HEK293T (cell line): ENCODE measurements around the gene LPAR3.

Experiments used
- CTCF ChIA-PET: fragments of 350-600 bp; formaldehyde crosslinking; extraction: SDS; loops from one replicate; lab custom pipeline; 2021; ENCODE audit warnings: antibody characterized with exemption, inconsistent platforms; lab: Yijun Ruan, JAX
- POLR2A ChIA-PET: fragments of 350-600 bp; formaldehyde crosslinking; extraction: SDS; loops from one replicate; lab custom pipeline; 2020; ENCODE audit warnings: antibody characterized with exemption, inconsistent platforms; lab: Yijun Ruan, JAX
- DNase-seq: peaks from one replicate; pipeline ENCODE4 v3.0.0; 2012; ENCODE audit warnings: mixed read lengths; ENCODE audit errors: extremely low spot score
- ARNT ChIP-seq: fragments of 450-650 bp; IDR thresholded peaks from 2 replicates; pipeline ENCODE4 v1.6.1; 2017; ENCODE audit warnings: mild to moderate bottlenecking
- BHLHE40 ChIP-seq: fragments of 450-650 bp; IDR thresholded peaks from 2 replicates; pipeline ENCODE4 v1.6.1; 2016; ENCODE audit warnings: mild to moderate bottlenecking, moderate library complexity, borderline replicate concordance
- CTBP1 ChIP-seq: fragments of 450-650 bp; IDR thresholded peaks from 2 replicates; pipeline ENCODE4 v1.6.1; 2016; ENCODE audit warnings: borderline replicate concordance
- ELF4 ChIP-seq: fragments of 450-650 bp; IDR thresholded peaks from 2 replicates; pipeline ENCODE4 v1.6.1; 2017; ENCODE audit warnings: antibody characterized with exemption
- FOXA1 ChIP-seq: fragments of 450-650 bp; IDR thresholded peaks from 2 replicates; pipeline ENCODE4 v1.6.1; 2016; ENCODE audit warnings: mild to moderate bottlenecking
- FOXK2 ChIP-seq: fragments of 450-650 bp; IDR thresholded peaks from 2 replicates; pipeline ENCODE4 v1.6.1; 2016; ENCODE audit warnings: mild to moderate bottlenecking
- FOXM1 ChIP-seq: fragments of 450-650 bp; IDR thresholded peaks from 2 replicates; pipeline ENCODE4 v1.6.1; 2017; ENCODE audit warnings: mild to moderate bottlenecking, borderline replicate concordance
- HDGF ChIP-seq: fragments of 450-650 bp; IDR thresholded peaks from 2 replicates; pipeline ENCODE4 v1.6.1; 2017; ENCODE audit warnings: antibody characterized with exemption, borderline replicate concordance
- L3MBTL2 ChIP-seq: fragments of 450-650 bp; conservative IDR thresholded peaks from 2 replicates; pipeline ENCODE4 v1.6.1; 2016; ENCODE audit warnings: mild to moderate bottlenecking
- LEF1 ChIP-seq: fragments of 450-650 bp; IDR thresholded peaks from 2 replicates; pipeline ENCODE4 v1.6.1; 2017; ENCODE audit warnings: mild to moderate bottlenecking, borderline replicate concordance
- NFRKB ChIP-seq: fragments of 450-650 bp; IDR thresholded peaks from 2 replicates; pipeline ENCODE4 v1.6.1; 2016; ENCODE audit warnings: mild to moderate bottlenecking, moderate library complexity
- SP1 ChIP-seq: fragments of 450-650 bp; IDR thresholded peaks from 2 replicates; pipeline ENCODE4 v1.6.1; 2017
- SUZ12 ChIP-seq: fragments of 450-650 bp; IDR thresholded peaks from 2 replicates; pipeline ENCODE4 v1.6.1; 2016; ENCODE audit warnings: mild to moderate bottlenecking
- TARDBP ChIP-seq: fragments of 450-650 bp; IDR thresholded peaks from 2 replicates; pipeline ENCODE4 v1.6.1; 2016
- ZNF384 ChIP-seq: fragments of 450-650 bp; IDR thresholded peaks from 2 replicates; pipeline ENCODE4 v1.6.1; 2016
- TF ChIP-seq, protein P1 (sequence below): fragments of 450-650 bp; IDR thresholded peaks from 2 replicates; pipeline ENCODE4 v1.6.1; 2016

Gene LPAR3

DNA sequence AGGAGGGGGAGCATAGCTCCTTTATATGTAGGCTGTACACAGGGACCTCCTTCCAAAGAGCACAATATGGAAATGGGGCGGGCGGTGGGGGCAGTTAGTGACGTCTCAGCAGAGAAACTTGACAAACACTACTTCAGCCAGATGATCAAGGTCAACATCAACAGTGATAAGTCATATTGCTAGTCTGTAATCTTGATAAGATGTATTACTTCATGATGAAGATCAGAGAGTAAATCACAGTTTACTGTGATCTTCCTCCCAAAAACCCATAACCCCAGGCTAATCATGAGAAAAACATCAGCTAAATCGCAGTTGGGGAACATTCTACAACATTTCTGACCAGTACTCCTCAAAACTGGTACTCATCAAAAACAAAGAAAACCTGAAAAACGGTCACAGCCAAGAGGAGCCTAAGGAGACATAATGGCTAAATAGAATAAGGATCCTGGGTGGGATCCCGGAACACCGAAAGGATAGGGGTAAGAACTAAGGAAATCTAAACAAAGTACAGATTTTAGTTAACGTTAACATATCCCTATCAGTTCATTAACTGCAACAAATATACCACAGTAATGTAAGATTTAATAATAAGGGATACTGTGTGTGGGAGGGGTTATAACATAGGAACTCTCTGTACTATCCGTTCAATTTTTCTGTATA, 20.2 kb downstream of the LPAR3 start:
- CTCF ChIA-PET = no interaction called here
- POLR2A ChIA-PET = no interaction called here
- no peak for DNase-seq
- TF ChIP-seq CTBP1 (no peak), FOXM1 (no peak), BHLHE40 (no peak), SP1 (no peak), SUZ12 (no peak), ZNF384 (no peak)

DNA sequence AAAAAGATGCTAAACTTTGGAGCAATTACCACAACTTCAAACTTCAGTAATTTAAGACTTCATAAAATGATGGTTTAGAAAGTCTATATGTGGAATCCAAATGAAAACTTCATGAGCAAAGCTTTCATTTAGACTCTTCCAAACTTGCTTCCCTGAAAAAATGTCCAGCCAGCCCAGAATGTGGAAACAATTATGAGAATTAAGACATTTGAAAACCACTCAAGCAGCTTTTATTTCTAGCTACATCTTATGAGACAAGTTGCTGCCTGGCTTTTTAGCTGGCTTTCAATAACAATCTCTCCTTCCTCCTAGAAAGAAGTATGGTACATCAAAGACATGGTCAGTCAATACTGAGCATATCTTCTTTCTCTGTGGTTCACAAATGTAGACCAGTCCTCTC, 21.8 kb downstream of the LPAR3 start:
- TF ChIP-seq FOXM1 (no peak), FOXA1 (no peak), BHLHE40 (no peak), ZNF384 (no peak), L3MBTL2 (no peak), ELF4 (no peak)
- TF ChIP-seq, protein P1, sequence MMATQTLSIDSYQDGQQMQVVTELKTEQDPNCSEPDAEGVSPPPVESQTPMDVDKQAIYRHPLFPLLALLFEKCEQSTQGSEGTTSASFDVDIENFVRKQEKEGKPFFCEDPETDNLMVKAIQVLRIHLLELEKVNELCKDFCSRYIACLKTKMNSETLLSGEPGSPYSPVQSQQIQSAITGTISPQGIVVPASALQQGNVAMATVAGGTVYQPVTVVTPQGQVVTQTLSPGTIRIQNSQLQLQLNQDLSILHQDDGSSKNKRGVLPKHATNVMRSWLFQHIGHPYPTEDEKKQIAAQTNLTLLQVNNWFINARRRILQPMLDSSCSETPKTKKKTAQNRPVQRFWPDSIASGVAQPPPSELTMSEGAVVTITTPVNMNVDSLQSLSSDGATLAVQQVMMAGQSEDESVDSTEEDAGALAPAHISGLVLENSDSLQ = no peak
- CTCF ChIA-PET = interaction anchor here (0.6 kb wide), 1 partner anchor 25 kb away, joined by 4 read pairs; no protein-coding TSS in a partner anchor
- no peak for DNase-seq
- POLR2A ChIA-PET = no interaction called here

DNA sequence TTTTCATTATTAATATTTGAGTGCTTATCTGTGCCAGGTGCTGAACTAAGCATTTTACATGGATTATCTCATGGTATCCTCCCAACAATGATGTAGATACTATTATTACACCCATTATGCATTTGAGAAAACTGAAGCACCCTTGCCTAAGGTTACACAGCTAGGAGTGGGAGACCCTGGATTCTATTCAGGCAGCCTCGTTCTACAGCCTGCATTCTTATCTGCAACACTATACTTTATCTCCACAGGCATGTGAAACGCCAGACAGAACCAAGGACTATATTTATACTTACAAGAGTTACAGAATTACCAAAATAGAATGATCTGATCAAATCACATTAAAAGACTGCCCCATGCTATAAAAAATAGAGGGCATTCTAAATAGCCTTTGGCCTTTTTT, 22.4 kb downstream of the LPAR3 start:
- no peak for DNase-seq
- TF ChIP-seq BHLHE40 (no peak), ARNT (no peak), L3MBTL2 (no peak), TARDBP (no peak), LEF1 (no peak), SUZ12 (no peak)
- TF ChIP-seq, protein P1 = no peak
- POLR2A ChIA-PET = no interaction called here
- CTCF ChIA-PET = interaction anchor here (0.6 kb wide), 1 partner anchor 26 kb away, joined by 4 read pairs; no protein-coding TSS in a partner anchor

DNA sequence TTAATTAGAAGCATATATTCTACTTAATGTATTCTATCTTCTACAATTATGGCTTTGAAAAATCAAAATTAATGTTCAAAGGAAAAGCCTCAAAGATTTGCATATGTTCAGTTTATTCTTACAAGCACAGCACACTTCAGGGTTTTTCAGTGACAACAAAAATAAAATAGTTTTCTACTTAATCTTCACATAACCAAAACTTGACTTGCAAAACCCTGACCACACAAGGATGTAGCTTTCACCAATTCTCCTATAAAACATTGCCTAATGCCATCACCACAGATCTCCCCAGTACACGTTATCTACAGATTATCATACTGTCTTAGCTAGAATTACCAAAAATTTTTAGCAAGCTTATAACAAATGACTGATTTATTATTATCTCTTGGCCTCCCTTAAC, 23.3 kb downstream of the LPAR3 start:
- POLR2A ChIA-PET = no interaction called here
- CTCF ChIA-PET = interaction anchor here (0.6 kb wide), 1 partner anchor 28 kb away, joined by 3 read pairs; no protein-coding TSS in a partner anchor
- TF ChIP-seq FOXA1 = no peak
- no peak for TF ChIP-seq ZNF384
- no peak for TF ChIP-seq CTBP1
- TF ChIP-seq SUZ12 = no peak
- TF ChIP-seq ELF4 = no peak
- TF ChIP-seq ARNT = no peak
- no peak for TF ChIP-seq FOXK2
- TF ChIP-seq LEF1 = no peak
- DNase-seq = no peak

DNA sequence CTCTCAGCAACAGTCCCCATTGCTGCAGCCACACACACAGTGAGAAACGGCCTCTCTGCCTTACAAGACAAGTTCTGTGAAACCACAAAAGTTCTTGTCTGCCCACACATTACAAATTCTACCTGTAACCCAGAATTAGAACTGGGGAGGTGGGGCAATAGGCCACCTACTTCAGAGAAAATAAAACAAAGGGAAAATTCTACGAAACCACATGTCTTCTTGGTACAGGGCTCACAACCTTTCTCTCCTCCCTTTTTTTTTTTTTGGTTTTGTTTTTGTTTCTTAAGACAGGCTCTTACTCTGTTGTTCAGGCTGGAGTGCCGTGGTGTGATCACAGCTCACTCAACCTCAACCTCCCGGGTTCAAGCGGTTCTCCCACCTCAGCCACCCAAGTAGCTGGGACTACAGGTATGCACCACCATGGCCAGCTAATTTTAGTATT, 30.2 kb downstream of the LPAR3 start:
- no peak for DNase-seq
- CTCF ChIA-PET = no interaction called here

DNA sequence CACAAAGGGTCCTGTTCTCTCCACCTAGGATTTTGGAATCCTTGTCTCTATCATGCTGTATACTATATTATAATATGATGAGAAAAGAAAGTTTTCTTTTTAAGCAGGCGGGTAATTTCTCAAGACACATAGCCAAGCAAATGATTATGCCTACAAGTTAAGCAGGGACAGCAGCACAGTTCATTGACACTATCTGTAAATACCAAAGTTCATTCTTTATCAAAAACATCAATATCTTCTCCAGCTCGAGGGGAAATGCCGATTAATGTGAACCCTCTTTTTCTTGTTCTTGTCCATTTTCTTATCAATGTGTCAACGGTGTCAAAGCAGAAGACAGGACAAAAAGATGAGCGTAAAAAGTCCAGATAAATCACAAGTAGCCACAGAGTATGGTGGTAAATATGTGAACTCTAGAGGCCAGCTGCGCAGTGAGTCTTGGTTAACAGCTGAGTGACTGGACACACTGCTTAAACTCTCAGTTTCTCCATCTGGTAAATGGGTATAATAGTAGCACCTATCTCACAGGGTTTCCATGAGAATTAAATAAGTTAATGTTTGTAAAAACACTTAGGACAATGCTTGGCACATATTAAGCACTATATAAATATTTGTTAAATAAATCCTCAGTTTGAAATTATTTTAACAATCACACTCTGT, 30.9 kb downstream of the LPAR3 start:
- TF ChIP-seq BHLHE40 (no peak), NFRKB (no peak), LEF1 (no peak), FOXA1 (no peak), ELF4 (no peak), FOXK2 (no peak), SP1 (no peak), HDGF (no peak), ARNT (no peak), L3MBTL2 (no peak), FOXM1 (no peak), CTBP1 (no peak), ZNF384 (no peak), SUZ12 (no peak), TARDBP (no peak)
- TF ChIP-seq, protein P1 = no peak
- no peak for DNase-seq
- POLR2A ChIA-PET = no interaction called here
- CTCF ChIA-PET = no interaction called here

More for the DNA sequence above, 30.2 kb downstream of the LPAR3 start:
- POLR2A ChIA-PET = no interaction called here
- TF ChIP-seq ZNF384 (no peak), BHLHE40 (no peak), ARNT (no peak), FOXM1 (no peak)
- TF ChIP-seq, protein P1 = no peak
